ENCODE results near the gene DCTN1.

The DCTN1 gene

GRCh38 chr2:74391580-74392448, 11.7 kb upstream of the DCTN1 start:
- peak overlapping the region; percentile 94 for H3K4me3 Mint-ChIP-seq

DNA sequence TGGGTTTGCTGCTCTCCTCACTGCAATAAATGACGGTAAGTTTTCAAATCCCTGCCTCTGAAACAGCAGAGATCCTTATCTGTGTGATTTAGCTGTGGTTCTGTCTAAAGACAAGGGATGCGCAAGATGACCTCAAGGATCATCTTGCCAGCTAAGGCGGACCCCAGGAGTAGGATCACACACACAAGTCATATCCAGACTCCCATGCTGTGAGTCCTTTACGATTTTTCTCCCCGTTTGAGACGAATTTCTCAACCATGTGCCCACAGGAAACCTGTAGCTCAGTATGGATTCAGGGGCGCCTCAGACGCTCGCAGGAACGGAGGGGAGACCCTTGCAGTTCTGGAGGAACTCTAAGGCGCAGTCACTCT, 11.1 kb upstream of the DCTN1 start:
- no peaks in the 10 kb centered on the region for H3K9me3 Mint-ChIP-seq
- H3K27me3 Mint-ChIP-seq (ENCODE audit: low read depth): peaks cover 7% of the 10 kb centered on the region
- H3K4me3 Mint-ChIP-seq: peak overlapping the region; percentile 94
- H3K27ac Mint-ChIP-seq: peak overlapping the region; percentile 78
- H3K36me3 Mint-ChIP-seq (ENCODE audit: low read depth): no peaks in the 10 kb centered on the region
- peaks cover 9% of the 10 kb centered on the region for H3K4me1 Mint-ChIP-seq (ENCODE audit: low read depth)

More at GRCh38 chr2:74391580-74392448, 11.7 kb upstream of the DCTN1 start:
- Mint-ChIP-seq H3K27me3 (ENCODE audit: low read depth) (peaks cover 7% of the 10 kb centered on the region), H3K4me1 (ENCODE audit: low read depth) (peaks cover 9% of the 10 kb centered on the region), H3K9me3 (no peaks in the 10 kb centered on the region), H3K27ac (peak overlapping the region; percentile 99), H3K36me3 (ENCODE audit: low read depth) (no peaks in the 10 kb centered on the region)

DNA sequence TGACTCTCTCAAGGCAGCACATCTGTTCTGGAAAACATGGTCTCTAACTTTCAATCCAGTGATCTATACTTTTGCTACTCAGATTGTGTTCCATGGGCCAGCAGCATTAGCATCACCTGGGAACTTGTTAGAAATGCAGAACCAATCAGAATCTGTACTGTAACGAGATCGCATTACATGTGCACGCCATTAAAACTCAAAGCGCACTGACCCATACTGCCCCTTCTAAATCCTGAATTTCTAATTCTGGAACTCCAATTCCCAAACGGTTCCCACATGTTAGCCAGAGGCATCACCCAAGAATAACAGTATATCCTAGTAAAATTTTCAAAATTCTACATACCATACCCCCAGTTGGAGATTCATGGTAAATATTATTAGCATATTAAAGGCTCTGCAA, 10.5 kb upstream of the DCTN1 start:
- H3K9me3 Mint-ChIP-seq: no peaks in the 10 kb centered on the region
- H3K4me3 Mint-ChIP-seq: peak overlapping the region; percentile 50
- H3K27me3 Mint-ChIP-seq (ENCODE audit: low read depth): peaks cover 7% of the 10 kb centered on the region
- H3K27ac Mint-ChIP-seq: no peak overlapping the region
- H3K4me1 Mint-ChIP-seq (ENCODE audit: low read depth): peaks cover 9% of the 10 kb centered on the region
- no peaks in the 10 kb centered on the region for H3K36me3 Mint-ChIP-seq (ENCODE audit: low read depth)

DNA sequence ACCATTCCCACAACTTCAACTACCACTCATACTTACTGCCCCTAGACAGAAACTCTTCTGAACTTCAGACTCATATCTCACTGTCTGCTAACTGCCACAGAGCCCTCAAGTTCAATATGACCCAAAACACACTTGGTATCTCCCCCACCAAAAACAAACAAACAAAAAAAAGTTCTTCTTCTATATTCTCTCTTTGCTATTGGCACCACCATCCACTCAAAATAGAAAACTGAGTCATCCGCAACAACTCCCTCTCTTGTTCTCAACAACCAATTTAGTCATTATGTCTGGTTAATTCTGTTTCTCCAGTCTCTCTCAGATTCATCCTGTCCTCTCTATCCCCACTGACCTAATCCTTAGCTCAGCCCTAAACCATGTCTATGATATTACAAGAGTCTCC, 7.2 kb upstream of the DCTN1 start:
- H3K27me3 Mint-ChIP-seq (ENCODE audit: low read depth): no peaks in the 10 kb centered on the region
- H3K4me1 Mint-ChIP-seq (ENCODE audit: low read depth): peaks cover 8% of the 10 kb centered on the region
- no peaks in the 10 kb centered on the region for H3K36me3 Mint-ChIP-seq (ENCODE audit: low read depth)
- H3K4me3 Mint-ChIP-seq: no peak overlapping the region
- H3K27ac Mint-ChIP-seq: no peak overlapping the region
- no peaks in the 10 kb centered on the region for H3K9me3 Mint-ChIP-seq

DNA sequence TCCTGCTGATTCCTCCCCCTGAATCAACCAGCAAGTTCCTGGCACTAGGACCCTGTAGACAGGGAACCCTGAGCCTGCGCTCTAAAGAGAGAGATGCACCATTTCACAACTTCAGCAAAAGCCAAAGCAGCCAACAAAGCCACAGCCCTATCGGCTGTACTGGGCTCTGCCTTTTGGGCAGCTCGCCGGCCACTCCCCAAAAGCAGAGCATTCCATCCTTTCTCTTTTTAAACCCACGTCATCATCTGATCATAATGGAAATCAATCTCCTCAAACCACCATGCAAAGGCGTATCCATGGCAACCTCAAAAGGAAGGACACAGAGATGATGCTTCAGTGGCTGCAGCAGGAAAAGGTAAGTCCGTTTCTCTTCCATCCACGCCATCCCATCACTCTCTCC, 5.3 kb upstream of the DCTN1 start:
- Mint-ChIP-seq H3K4me1 (ENCODE audit: low read depth) (peaks cover 10% of the 10 kb centered on the region), H3K27ac (no peak overlapping the region), H3K36me3 (ENCODE audit: low read depth) (no peaks in the 10 kb centered on the region), H3K9me3 (no peaks in the 10 kb centered on the region), H3K27me3 (ENCODE audit: low read depth) (no peaks in the 10 kb centered on the region), H3K4me3 (no peak overlapping the region)

- no peaks in the 10 kb centered on the region for H3K27me3 Mint-ChIP-seq (ENCODE audit: low read depth)
- H3K9me3 Mint-ChIP-seq: no peaks in the 10 kb centered on the region
- no peaks in the 10 kb centered on the region for H3K36me3 Mint-ChIP-seq (ENCODE audit: low read depth)
- H3K4me3 Mint-ChIP-seq: no peak overlapping the region
- H3K4me1 Mint-ChIP-seq (ENCODE audit: low read depth): peaks cover 14% of the 10 kb centered on the region
- no peak overlapping the region for H3K27ac Mint-ChIP-seq
Measured at GRCh38 chr2:74384051-74384450, 3.9 kb upstream of the DCTN1 start.

DNA sequence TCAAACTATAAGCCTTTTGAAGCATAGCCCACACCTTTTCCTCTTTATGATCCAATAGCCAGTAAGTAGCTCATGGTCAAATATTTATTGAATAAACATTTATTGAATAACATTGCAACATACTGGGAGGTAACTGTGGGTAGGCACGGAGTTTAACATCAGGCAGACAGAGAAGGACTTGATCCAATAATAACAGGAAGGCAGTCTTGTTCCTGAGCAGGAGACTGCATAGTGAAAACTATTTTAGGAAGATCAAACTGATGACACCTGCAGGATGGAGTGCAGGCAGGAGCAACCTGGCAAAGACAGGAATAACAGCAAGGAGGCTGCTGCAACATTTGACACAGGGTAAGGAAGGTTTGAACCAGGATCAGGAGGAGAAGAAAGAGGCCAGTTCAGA, 3.1 kb upstream of the DCTN1 start:
- H3K4me1 Mint-ChIP-seq (ENCODE audit: low read depth): peaks cover 20% of the 10 kb centered on the region
- no peaks in the 10 kb centered on the region for H3K9me3 Mint-ChIP-seq

DNA sequence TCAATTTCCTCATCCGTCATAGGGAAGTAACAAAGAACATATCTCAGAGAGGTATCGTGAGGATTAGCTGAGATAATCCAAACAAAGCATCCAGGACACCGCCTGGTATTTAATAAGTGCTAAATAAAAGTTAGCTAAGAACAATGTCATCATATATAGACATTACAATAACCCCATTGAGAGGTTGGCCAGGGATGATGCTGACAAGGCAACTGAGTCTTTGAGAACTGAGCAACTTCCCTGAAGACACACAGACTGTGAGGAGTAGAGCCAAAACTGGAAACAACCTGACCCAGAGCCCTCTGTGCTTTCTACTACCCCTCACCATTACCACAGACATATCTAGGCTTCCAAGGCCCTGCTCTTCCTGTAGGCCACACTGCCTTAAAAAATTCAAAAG, 1.6 kb upstream of the DCTN1 start:
- no peak overlapping the region for H3K4me3 Mint-ChIP-seq
- H3K27ac Mint-ChIP-seq: no peak overlapping the region
- H3K36me3 Mint-ChIP-seq (ENCODE audit: low read depth): peaks cover 12% of the 10 kb centered on the region
- no peaks in the 10 kb centered on the region for H3K27me3 Mint-ChIP-seq (ENCODE audit: low read depth)
- no peaks in the 10 kb centered on the region for H3K9me3 Mint-ChIP-seq
- H3K4me1 Mint-ChIP-seq (ENCODE audit: low read depth): peaks cover 20% of the 10 kb centered on the region

More for the DNA sequence above, 3.1 kb upstream of the DCTN1 start:
- Mint-ChIP-seq H3K27me3 (ENCODE audit: low read depth) (no peaks in the 10 kb centered on the region), H3K4me3 (no peak overlapping the region), H3K27ac (no peak overlapping the region), H3K36me3 (ENCODE audit: low read depth) (no peaks in the 10 kb centered on the region)

DNA sequence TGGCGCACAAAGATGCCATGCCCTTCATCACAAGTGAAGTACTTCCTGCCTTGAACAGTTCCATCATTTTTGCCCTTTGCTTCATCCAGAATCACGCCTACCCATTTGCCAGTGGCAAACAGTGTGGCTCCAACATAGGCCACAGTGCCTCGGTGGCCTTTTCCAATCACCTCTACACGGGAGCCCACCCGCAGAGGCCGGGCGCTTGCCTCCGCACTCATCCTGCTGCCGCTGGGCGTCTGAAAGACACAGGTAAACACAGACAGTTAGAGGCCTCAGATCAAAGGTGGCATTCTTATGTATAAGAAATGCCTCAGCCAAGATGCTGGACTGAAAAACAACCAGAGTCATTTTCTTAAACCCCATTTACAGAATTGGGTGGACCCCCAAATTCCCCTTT, 2.1 kb downstream of the DCTN1 start:
- Mint-ChIP-seq H3K4me1 (ENCODE audit: low read depth) (peaks cover 24% of the 10 kb centered on the region), H3K36me3 (ENCODE audit: low read depth) (peaks cover 12% of the 10 kb centered on the region), H3K9me3 (no peaks in the 10 kb centered on the region), H3K4me3 (no peak overlapping the region), H3K27ac (no peak overlapping the region), H3K27me3 (ENCODE audit: low read depth) (no peaks in the 10 kb centered on the region)

DNA sequence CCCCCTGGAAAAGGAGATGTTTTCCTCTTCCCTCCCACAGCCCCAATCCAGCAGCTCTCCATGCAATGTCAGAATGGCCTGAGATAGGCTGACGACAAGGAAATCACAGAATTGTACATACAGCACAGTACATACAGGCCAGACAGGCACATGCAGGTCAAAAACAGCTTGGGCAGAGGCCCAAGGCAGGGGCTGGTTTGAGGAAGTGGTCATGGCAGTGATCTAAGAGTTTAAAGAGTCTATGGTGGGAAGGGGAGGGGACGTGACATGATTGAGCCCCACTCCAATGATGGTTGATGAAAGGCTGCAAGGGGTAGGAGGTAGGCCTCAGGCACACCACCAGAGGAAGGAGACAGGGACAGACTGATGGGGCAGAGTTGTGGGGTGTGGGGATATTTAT, 4.3 kb downstream of the DCTN1 start:
- Mint-ChIP-seq H3K9me3 (no peaks in the 10 kb centered on the region), H3K4me3 (no peak overlapping the region), H3K36me3 (ENCODE audit: low read depth) (peaks cover 21% of the 10 kb centered on the region), H3K27ac (no peak overlapping the region), H3K4me1 (ENCODE audit: low read depth) (peaks cover 17% of the 10 kb centered on the region), H3K27me3 (ENCODE audit: low read depth) (no peaks in the 10 kb centered on the region)

GRCh38 chr2:74374509-74375205, 5.5 kb downstream of the DCTN1 start:
- Mint-ChIP-seq H3K9me3 (no peaks in the 10 kb centered on the region), H3K4me1 (ENCODE audit: low read depth) (peaks cover 10% of the 10 kb centered on the region), H3K4me3 (no peak overlapping the region), H3K27me3 (ENCODE audit: low read depth) (no peaks in the 10 kb centered on the region), H3K36me3 (ENCODE audit: low read depth) (peaks cover 27% of the 10 kb centered on the region), H3K27ac (no peak overlapping the region)

DNA sequence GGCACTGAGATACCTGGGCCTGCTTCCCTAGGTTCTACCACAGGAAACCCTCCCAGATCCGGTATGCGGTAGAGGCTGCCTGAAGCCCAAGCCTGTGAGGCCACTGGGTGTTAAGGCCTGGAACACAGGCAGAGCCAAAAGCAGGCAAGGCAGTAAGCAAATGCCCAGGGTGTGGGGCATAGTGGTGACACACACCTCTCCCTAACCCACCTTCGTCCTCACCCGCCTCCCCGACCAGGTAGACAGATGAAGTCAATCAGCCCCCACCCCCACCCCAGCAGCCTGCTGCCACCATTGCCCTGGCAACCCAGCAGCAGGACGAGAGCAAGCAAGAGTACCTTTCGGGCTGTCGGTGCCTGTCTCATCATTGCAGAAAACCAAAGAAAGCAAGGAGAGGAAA, 6.1 kb downstream of the DCTN1 start:
- H3K4me1 Mint-ChIP-seq (ENCODE audit: low read depth): peaks cover 9% of the 10 kb centered on the region
- H3K36me3 Mint-ChIP-seq (ENCODE audit: low read depth): peaks cover 28% of the 10 kb centered on the region
- H3K9me3 Mint-ChIP-seq: no peaks in the 10 kb centered on the region
- no peaks in the 10 kb centered on the region for H3K27me3 Mint-ChIP-seq (ENCODE audit: low read depth)
- no peak overlapping the region for H3K27ac Mint-ChIP-seq
- no peak overlapping the region for H3K4me3 Mint-ChIP-seq

GRCh38 chr2:74373221-74373676, 6.9 kb downstream of the DCTN1 start:
- Mint-ChIP-seq H3K27me3 (ENCODE audit: low read depth) (no peaks in the 10 kb centered on the region), H3K9me3 (no peaks in the 10 kb centered on the region), H3K27ac (peak overlapping the region; percentile 26), H3K4me3 (no peak overlapping the region), H3K36me3 (ENCODE audit: low read depth) (peaks cover 34% of the 10 kb centered on the region), H3K4me1 (ENCODE audit: low read depth) (peaks cover 4% of the 10 kb centered on the region)

GRCh38 chr2:74372674-74373073, 7.4 kb downstream of the DCTN1 start:
- Mint-ChIP-seq H3K27me3 (ENCODE audit: low read depth) (no peaks in the 10 kb centered on the region), H3K27ac (no peak overlapping the region), H3K4me3 (no peak overlapping the region), H3K36me3 (ENCODE audit: low read depth) (peaks cover 34% of the 10 kb centered on the region), H3K4me1 (ENCODE audit: low read depth) (peaks cover 4% of the 10 kb centered on the region), H3K9me3 (no peaks in the 10 kb centered on the region)

DNA sequence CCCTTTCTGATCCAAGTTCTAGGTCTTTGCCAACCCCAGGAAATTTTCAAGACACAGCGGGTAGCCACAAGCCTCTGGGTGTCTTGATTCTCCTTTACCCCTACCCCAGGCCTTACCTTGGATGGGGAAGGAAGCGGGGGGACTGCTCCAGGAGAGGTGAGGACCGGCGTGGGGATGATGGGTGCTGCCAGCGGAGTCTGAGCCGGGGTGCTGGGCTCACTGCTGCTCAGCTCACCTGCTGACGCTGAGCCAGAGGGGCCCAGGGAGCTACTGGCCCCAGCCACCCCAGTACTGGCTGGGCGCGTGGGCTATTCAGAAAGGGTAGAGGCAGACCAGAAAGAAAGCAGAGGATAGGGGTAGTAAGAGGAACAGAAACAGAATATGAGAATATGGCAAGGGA, 8.7 kb downstream of the DCTN1 start:
- Mint-ChIP-seq H3K4me1 (ENCODE audit: low read depth) (peaks cover 4% of the 10 kb centered on the region), H3K9me3 (no peaks in the 10 kb centered on the region), H3K27me3 (ENCODE audit: low read depth) (no peaks in the 10 kb centered on the region), H3K27ac (no peak overlapping the region), H3K4me3 (no peak overlapping the region), H3K36me3 (ENCODE audit: low read depth) (peaks cover 36% of the 10 kb centered on the region)
